HCT116 (cell line): ENCODE data around the gene HSP90AA1. TPM values are rescaled to one million over a fixed set of nuclear protein-coding genes. Genes with fewer than 3 reads are reported as not detected.

Experiments
- ATAC-seq: fragments of 200-7000 bp; cut with Tn5 transposase; 2 replicates; pipeline ENCODE4 v1.9.1; 2020; ENCODE audit warnings: mild to moderate bottlenecking, moderate library complexity
- BruUV-seq: library from RNA; stranded (reverse); fragments of 400-500 nt; replicated peaks from 2 replicates; lab custom pipeline; 2021; lab: Mats Ljungman, UMichigan
- CTCF ChIA-PET: fragments of 300-600 bp; sonication (Branson Sonifier 250); formaldehyde crosslinking; loops from one replicate; lab custom pipeline; 2021; ENCODE audit warnings: antibody characterized with exemption; lab: Charles Lee
- POLR2A ChIA-PET: fragments of 300-600, 350-600 bp; sonication (Branson Sonifier 250); formaldehyde crosslinking; loops from one replicate; lab custom pipeline; 2021; ENCODE audit warnings: antibody characterized with exemption; lab: Charles Lee
- RAD21 ChIA-PET, 2 experiments: fragments of 300-600 bp; sonication (Branson Sonifier 250); formaldehyde crosslinking; loops; one replicate each; lab custom pipeline; 2023; ENCODE audit warnings: low total read pairs in 2 of 2; ENCODE audit not compliant: uncharacterized antibody in 2 of 2, unreplicated experiment in 2 of 2, low non-redundant PET in 1 of 2; lab: Charles Lee
- DNase-seq: peaks from one replicate; pipeline ENCODE4 v3.0.0-alpha.2; 2010; ENCODE audit warnings: low read depth, low spot score
- H2AFZ ChIP-seq: fragments of 200-600 bp; shearing (Covaris generic), sonication (generic); 2 replicates; pipeline ENCODE4 v1.6.1; 2017; ENCODE audit warnings: low read depth, mixed run types, mixed read lengths, antibody characterized with exemption, low read length; ENCODE audit not compliant: poor library complexity, severe bottlenecking
- H3K27ac ChIP-seq: 2 replicates; pipeline ENCODE4 v1.5.1; 2012; ENCODE audit warnings: low read depth, low read length
- H3K27me3 ChIP-seq: fragments of 200-600 bp; sonication (generic); 2 replicates; pipeline ENCODE4 v1.6.1; 2016; ENCODE audit warnings: mixed run types, low read length, mixed read lengths; ENCODE audit not compliant: insufficient read depth
- H3K36me3 ChIP-seq, 2 experiments: fragments of 200-500 bp in 1 of 2; fragments of 200-600 bp in 1 of 2; sonication (Bioruptor generic) in 1 of 2; sonication (generic) in 1 of 2; 2 replicates each; pipeline versions ENCODE4 v1.5.1 to v1.6.1; 2014 to 2016; ENCODE audit warnings: low read length in 2 of 2, inconsistent platforms in 1 of 2, mixed read lengths in 1 of 2, mixed run types in 1 of 2; ENCODE audit not compliant: insufficient read depth in 2 of 2, control insufficient read depth in 1 of 2
- H3K4me1 ChIP-seq, 2 experiments: fragments of 200-600 bp in 1 of 2; sonication (generic) in 1 of 2; 2 replicates each; pipeline versions ENCODE4 v1.5.1 to v1.6.1; 2012 to 2017; ENCODE audit warnings: low read length in 2 of 2, inconsistent platforms in 1 of 2, mild to moderate bottlenecking in 1 of 2, mixed read lengths in 1 of 2, mixed run types in 1 of 2, moderate library complexity in 1 of 2; ENCODE audit not compliant: insufficient read depth in 2 of 2, control insufficient read depth in 1 of 2
- H3K4me2 ChIP-seq: fragments of 200-600 bp; sonication (generic); 2 replicates; pipeline ENCODE4 v1.6.1; 2017; ENCODE audit warnings: mixed run types, low read length, mixed read lengths
- H3K4me3 ChIP-seq, 2 experiments: fragments of 200-600 bp in 1 of 2; sonication (generic) in 1 of 2; replicated peaks in 1 of 2; 2 replicates each; pipeline ENCODE4 v1.5.1; 2011 to 2016; ENCODE audit warnings: low read length in 2 of 2, control low read depth in 1 of 2, low read depth in 1 of 2, mild to moderate bottlenecking in 1 of 2, mixed read lengths in 1 of 2, mixed run types in 1 of 2
- H3K79me2 ChIP-seq: fragments of 200-600 bp; sonication (generic); 2 replicates; pipeline ENCODE4 v1.6.1; 2017; ENCODE audit warnings: mild to moderate bottlenecking, mixed run types, low read length, moderate library complexity, mixed read lengths; ENCODE audit not compliant: insufficient read depth
- H3K9ac ChIP-seq: fragments of 200-600 bp; sonication (generic); 2 replicates; pipeline ENCODE4 v1.6.1; 2016; ENCODE audit warnings: low read length, mixed read lengths
- H3K9me2 ChIP-seq: fragments of 200-600 bp; sonication (generic), shearing (Covaris generic); 2 replicates; pipeline ENCODE4 v1.6.1; 2017; ENCODE audit warnings: mixed run types, mild to moderate bottlenecking, moderate library complexity; ENCODE audit not compliant: insufficient read depth
- H3K9me3 ChIP-seq, 2 experiments: fragments of 200-500 bp in 1 of 2; fragments of 200-600 bp in 1 of 2; sonication (Bioruptor generic) in 1 of 2; sonication (generic) in 1 of 2; 2 replicates each; pipeline ENCODE4 v1.6.1; 2014 to 2017; ENCODE audit warnings: low read length in 2 of 2, mixed read lengths in 2 of 2, inconsistent platforms in 1 of 2, low read depth in 1 of 2, mild to moderate bottlenecking in 1 of 2, mixed run types in 1 of 2, moderate library complexity in 1 of 2; ENCODE audit not compliant: control insufficient read depth in 1 of 2, insufficient read depth in 1 of 2
- H4K20me1 ChIP-seq: fragments of 200-600 bp; sonication (generic), shearing (Covaris generic); 2 replicates; pipeline ENCODE4 v1.6.1; 2017; ENCODE audit warnings: mixed run types, mild to moderate bottlenecking, moderate library complexity; ENCODE audit not compliant: insufficient read depth
- ATF3 ChIP-seq: IDR thresholded peaks from 2 replicates; pipeline ENCODE4 v1.6.1; 2012
- CBX3 ChIP-seq: IDR thresholded peaks from 2 replicates; pipeline ENCODE4 v1.6.1; 2012; ENCODE audit warnings: low read depth
- CTCF ChIP-seq, 3 experiments: fragments of 200-600 bp in 1 of 3; sonication (generic) in 1 of 3; IDR thresholded peaks in 2 of 3; conservative IDR thresholded peaks in 1 of 3; 2 replicates each; pipeline ENCODE4 v1.5.1; 2012 to 2017; ENCODE audit warnings: low read depth in 2 of 3, low read length in 2 of 3, antibody characterized with exemption in 1 of 3, borderline replicate concordance in 1 of 3, control low read depth in 1 of 3, mild to moderate bottlenecking in 1 of 3, mixed read lengths in 1 of 3, mixed run types in 1 of 3, moderate library complexity in 1 of 3; ENCODE audit not compliant: insufficient read depth in 1 of 3
- EGR1 ChIP-seq: IDR thresholded peaks from 2 replicates; pipeline ENCODE4 v1.6.1; 2012; ENCODE audit warnings: low read depth
- ELF1 ChIP-seq: IDR thresholded peaks from 2 replicates; pipeline ENCODE4 v1.6.1; 2012; ENCODE audit warnings: low read depth, borderline replicate concordance
- EZH2 ChIP-seq: fragments of 200-600 bp; sonication (generic); IDR thresholded peaks from 2 replicates; pipeline ENCODE4 v1.6.1; 2017; ENCODE audit warnings: antibody characterized with exemption, mixed run types
- FOSL1 ChIP-seq: IDR thresholded peaks from 2 replicates; pipeline ENCODE4 v1.6.1; 2012; ENCODE audit warnings: low read depth
- JUND ChIP-seq: IDR thresholded peaks from 2 replicates; pipeline ENCODE4 v1.6.1; 2012
- POLR2A ChIP-seq: IDR thresholded peaks from 2 replicates; pipeline ENCODE4 v1.7.0; 2011; ENCODE audit warnings: borderline replicate concordance; ENCODE audit not compliant: insufficient read depth, insufficient read length; ENCODE audit errors: extremely low read depth
- POLR2AphosphoS5 ChIP-seq: IDR thresholded peaks from 2 replicates; pipeline ENCODE4 v1.6.1; 2011; ENCODE audit warnings: mild to moderate bottlenecking, low read depth, low read length, moderate library complexity
- RAD21 ChIP-seq: IDR thresholded peaks from 2 replicates; pipeline ENCODE4 v1.6.1; 2012; ENCODE audit warnings: low read depth, mild to moderate bottlenecking
- REST ChIP-seq: IDR thresholded peaks from 2 replicates; pipeline ENCODE4 v1.6.1; 2012; ENCODE audit warnings: low read depth
- SIN3A ChIP-seq: IDR thresholded peaks from 2 replicates; pipeline ENCODE4 v1.6.1; 2012; ENCODE audit warnings: low read depth
- TCF7L2 ChIP-seq: IDR thresholded peaks from 2 replicates; pipeline ENCODE4 v1.7.0; 2011; ENCODE audit warnings: borderline replicate concordance, inconsistent platforms; ENCODE audit not compliant: insufficient read depth, insufficient read length; ENCODE audit errors: extremely low read depth
- ZFX ChIP-seq: fragments of 450-650 bp; IDR thresholded peaks from 2 replicates; pipeline ENCODE4 v1.6.1; 2017
- intact Hi-C: fragments of 100-400 bp; cut with micrococcal nuclease; formaldehyde crosslinking; loops from 2 replicates; pipeline ENCODE4 v1.10.0; 2022
- total RNA-seq: library from RNA; stranded (reverse); gene quantifications from one replicate; pipeline ENCODE4 v1.2.1, GENCODE V29; 2021; ENCODE audit not compliant: unreplicated experiment

HSP90AA1 gene
- total RNA-seq, 1 experiment from 2014 or later = 1,380 TPM

GRCh38 chr14:102063109-102063807 is 23.6 kb downstream of the HSP90AA1 start (continued):
- TF ChIP-seq ATF3 = no peak
- TF ChIP-seq EZH2 = no peak
- TF ChIP-seq POLR2A = no peak
- peak; percentile 64; the same call in 1 of the 2 replicates for TF ChIP-seq CBX3
- TF ChIP-seq EGR1 = peak; percentile 64
- no peak for TF ChIP-seq ZFX
- TF ChIP-seq JUND = no peak

GRCh38 chr14:102058961-102059360 is 27.9 kb downstream of the HSP90AA1 start:
- Histone ChIP-seq H2AFZ (no peak overlapping the region), H3K4me1 (peaks cover 10 to 15% of the 10 kb centered on the region in 2 experiments)
- intact Hi-C loops = no loop called here
- ATAC-seq = no peak
- TF ChIP-seq FOSL1 (no peak), REST (no peak), ELF1 (no peak), RAD21 (no peak), EZH2 (no peak), POLR2AphosphoS5 (no peak), CBX3 (no peak), JUND (no peak), ATF3 (no peak), EGR1 (no peak), CTCF (IDR thresholded peaks at IDR 0.05 in 2 of 3, conservative IDR thresholded peaks at IDR 0.05 in 1 of 3; ENCODE audit: borderline replicate concordance in 1 of 3, insufficient read depth in 1 of 3, low read depth in 2 of 3, low read length in 2 of 3) (no peak), TCF7L2 (no peak), SIN3A (no peak), ZFX (no peak)
- TF ChIP-seq, all 23 proteins: peak for 0
- no peak overlapping the region for H3K4me2 ChIP-seq
- H4K20me1 ChIP-seq = no peaks in the 10 kb centered on the region
- no peaks in the 10 kb centered on the region for H3K79me2 ChIP-seq
- H3K36me3 ChIP-seq = no peaks in the 10 kb centered on the region
- no peaks in the 10 kb centered on the region for H3K9me2 ChIP-seq
- DNase-seq = no peak
- RAD21 ChIA-PET = interaction anchor here (0.6 to 0.7 kb wide), 3 partner anchors 18 to 340 kb away, joined by 3 read pairs; no protein-coding TSS in a partner anchor
- CTCF ChIA-PET = no interaction called here
- no peak overlapping the region for H3K9ac ChIP-seq
- H3K9me3 ChIP-seq = no peaks in the 10 kb centered on the region
- no peak overlapping the region for H3K27ac ChIP-seq
- POLR2A ChIA-PET = no interaction called here
- no peak overlapping the region for H3K4me3 ChIP-seq
- H3K27me3 ChIP-seq = no peaks in the 10 kb centered on the region
- no TSS peak for BruUV-seq
